MM.1S (cell line): ENCODE data around the gene DLG4.

ENCODE experiments used
- EZH2 ChIP-seq: fragments of 300-600 bp; sonication (generic); optimal IDR thresholded peaks from 2 replicates; pipeline ENCODE3; 2017; ENCODE audit warnings: low read depth, mild to moderate bottlenecking, antibody characterized with exemption, low read length, mixed read lengths
- TF ChIP-seq, protein P1 (sequence below): fragments of 300-600 bp; sonication (generic); IDR thresholded peaks from 2 replicates; pipeline ENCODE4 v1.5.1; 2016; ENCODE audit warnings: antibody characterized with exemption, low read length, mixed read lengths

DNA sequence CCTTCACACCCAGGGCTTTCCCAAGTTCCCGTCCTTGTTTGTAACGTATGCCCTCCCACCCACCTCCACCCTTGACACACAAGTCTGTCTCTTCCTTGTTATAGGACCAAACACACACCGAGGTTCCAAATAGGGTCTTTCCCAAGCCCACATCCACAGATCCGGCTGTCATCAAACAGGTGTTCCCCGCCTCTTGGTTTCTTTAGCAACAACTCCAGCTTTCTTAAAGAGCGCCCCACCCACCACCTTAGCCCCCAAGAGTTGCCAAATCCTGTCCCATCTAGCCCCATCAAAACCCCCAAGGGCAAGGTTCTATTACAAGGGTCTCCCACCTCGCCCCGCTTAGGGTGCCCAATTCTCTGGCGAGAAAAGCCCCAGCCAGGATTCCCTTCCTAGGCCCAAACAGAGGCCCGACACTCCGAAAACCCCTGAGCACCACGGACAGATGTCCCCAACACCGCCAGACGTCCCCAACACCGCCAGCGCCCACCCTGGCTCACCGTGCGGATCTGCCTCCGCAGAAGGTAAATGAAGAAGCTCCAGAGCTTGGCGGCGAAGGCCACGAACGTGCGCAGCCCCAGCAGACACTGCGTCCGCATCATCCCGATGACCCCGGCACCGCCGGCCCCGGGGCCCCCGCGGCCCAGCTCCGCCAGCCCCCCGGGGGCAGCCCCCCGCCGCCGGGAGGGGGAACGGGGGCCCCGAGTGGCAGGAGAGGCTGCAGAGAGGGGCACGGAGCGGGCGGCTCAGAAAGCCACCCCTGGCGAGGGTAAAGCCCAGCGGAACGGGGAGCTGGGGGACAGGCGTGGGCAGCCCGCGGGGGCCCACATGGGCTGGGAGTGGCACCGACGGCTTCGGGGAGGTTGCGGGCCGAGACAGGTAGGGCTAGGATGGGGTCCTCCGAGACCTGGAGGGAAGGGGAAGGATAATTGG, 31.3 kb upstream of the DLG4 start:
- TF ChIP-seq, protein P1, sequence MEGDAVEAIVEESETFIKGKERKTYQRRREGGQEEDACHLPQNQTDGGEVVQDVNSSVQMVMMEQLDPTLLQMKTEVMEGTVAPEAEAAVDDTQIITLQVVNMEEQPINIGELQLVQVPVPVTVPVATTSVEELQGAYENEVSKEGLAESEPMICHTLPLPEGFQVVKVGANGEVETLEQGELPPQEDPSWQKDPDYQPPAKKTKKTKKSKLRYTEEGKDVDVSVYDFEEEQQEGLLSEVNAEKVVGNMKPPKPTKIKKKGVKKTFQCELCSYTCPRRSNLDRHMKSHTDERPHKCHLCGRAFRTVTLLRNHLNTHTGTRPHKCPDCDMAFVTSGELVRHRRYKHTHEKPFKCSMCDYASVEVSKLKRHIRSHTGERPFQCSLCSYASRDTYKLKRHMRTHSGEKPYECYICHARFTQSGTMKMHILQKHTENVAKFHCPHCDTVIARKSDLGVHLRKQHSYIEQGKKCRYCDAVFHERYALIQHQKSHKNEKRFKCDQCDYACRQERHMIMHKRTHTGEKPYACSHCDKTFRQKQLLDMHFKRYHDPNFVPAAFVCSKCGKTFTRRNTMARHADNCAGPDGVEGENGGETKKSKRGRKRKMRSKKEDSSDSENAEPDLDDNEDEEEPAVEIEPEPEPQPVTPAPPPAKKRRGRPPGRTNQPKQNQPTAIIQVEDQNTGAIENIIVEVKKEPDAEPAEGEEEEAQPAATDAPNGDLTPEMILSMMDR = no peak
- no peak for TF ChIP-seq EZH2
